Hindlimb muscle (tissue), 1 donor: ENCODE data around the gene CEP20. TPM values are rescaled to one million over a fixed set of nuclear protein-coding genes. Genes with fewer than 3 reads are reported as not detected.
"Not testable (repeated sequence)": the region's sequence is repeated elsewhere in the genome, so short reads cannot be mapped to it uniquely, and the experiment has no call there.

Experiments used
- DNase-seq: peaks from one replicate; pipeline ENCODE4 v3.0.0-alpha.2; 2013
- polyA plus RNA-seq: library from polyadenylated mRNA; unstranded; fragments of 120-200 nt; gene quantifications from one replicate; pipeline ENCODE4 v1.2.1, GENCODE V29; 2013; ENCODE audit not compliant: insufficient read length

Gene CEP20
- polyA plus RNA-seq, result 20.6 TPM

- peak; percentile 99 for DNase-seq
Measured at GRCh38 chr16:15888072-15888976, at the start of gene CEP20. TSS of gene CEP20 (minus strand) at chr16:15888603. CDS start at chr16:15888585, 18 bp downstream.

GRCh38 chr16:15936809-15937208 lies 48.4 kb upstream of the CEP20 start:
- not testable (repeated sequence) for DNase-seq

- DNase-seq, result no peak
Measured at GRCh38 chr16:15934991-15935390, 46.6 kb upstream of the CEP20 start.

GRCh38 chr16:15933781-15934180 lies 45.4 kb upstream of the CEP20 start:
- no peak for DNase-seq

GRCh38 chr16:15932939-15933338 lies 44.5 kb upstream of the CEP20 start:
- no peak for DNase-seq

- DNase-seq, result no peak
Measured at GRCh38 chr16:15928261-15929104, 40.1 kb upstream of the CEP20 start.

GRCh38 chr16:15925631-15926030 lies 37.2 kb upstream of the CEP20 start:
- DNase-seq, result no peak

- DNase-seq, result no peak
Measured at GRCh38 chr16:15924996-15925395, 36.6 kb upstream of the CEP20 start.

GRCh38 chr16:15919331-15919730 lies 30.9 kb upstream of the CEP20 start:
- no peak for DNase-seq

- not testable (repeated sequence) for DNase-seq
Measured at GRCh38 chr16:15918314-15918713, 29.9 kb upstream of the CEP20 start.

- DNase-seq, result no peak
Measured at GRCh38 chr16:15916323-15916722, 27.9 kb upstream of the CEP20 start.

GRCh38 chr16:15915555-15916081 lies 27.2 kb upstream of the CEP20 start:
- no peak for DNase-seq

- no peak for DNase-seq
Measured at GRCh38 chr16:15913046-15913698, 24.8 kb upstream of the CEP20 start.

- no peak for DNase-seq
Measured at GRCh38 chr16:15911198-15911597, 22.8 kb upstream of the CEP20 start.

GRCh38 chr16:15907863-15908478 lies 19.6 kb upstream of the CEP20 start:
- no peak for DNase-seq

- no peak for DNase-seq
Measured at GRCh38 chr16:15906439-15906838, 18.0 kb upstream of the CEP20 start.

GRCh38 chr16:15903960-15904359 lies 15.6 kb upstream of the CEP20 start:
- no peak for DNase-seq

GRCh38 chr16:15900901-15901500 lies 12.6 kb upstream of the CEP20 start:
- DNase-seq, result no peak

GRCh38 chr16:15900357-15900756 lies 12.0 kb upstream of the CEP20 start:
- no peak for DNase-seq

GRCh38 chr16:15899538-15900100 lies 11.2 kb upstream of the CEP20 start:
- DNase-seq, result no peak

- DNase-seq, result no peak
Measured at GRCh38 chr16:15898654-15899053, 10.3 kb upstream of the CEP20 start.
